Measurements from ENCODE around the gene CTU2. TPM values are rescaled to one million over a fixed set of nuclear protein-coding genes. Genes with fewer than 3 reads are reported as not detected.
A peak's percentile ranks its signal among the peaks of the same experiment; 100 is the strongest.

CTU2 gene
- 27.4 and 32.1 TPM in 2 replicates for total RNA-seq
- long read RNA-seq, partial matches to known transcripts, result 0 of 5 reads
- long read RNA-seq, other reads (novel, unspliced or antisense), result 1 of 5 reads

GRCh38 chr16:88706229-88706964 is at the start of gene CTU2, which contains the start of gene RNF166:
TSS of gene CTU2 (plus strand) at chr16:88706503. CDS start at chr16:88706531, 28 bp downstream.
TSS of gene RNF166 (minus strand) at chr16:88706408. CDS start at chr16:88706325, 83 bp downstream.
- Mint-ChIP-seq H3K9me3 (no peaks in the 10 kb centered on the region), H3K27me3 (ENCODE audit: low read depth) (no peaks in the 10 kb centered on the region), H3K27ac (ENCODE audit: unreplicated experiment) (peak within 1 kb of the TSS; percentile 57), H3K4me1 (peaks cover 18% of the 10 kb centered on the region), H3K36me3 (ENCODE audit: low read depth) (no peaks in the 10 kb centered on the region), H3K4me3 (peak within 1 kb of the TSS; percentile 92)
- no peak for TF ChIP-seq CTCF (conservative IDR thresholded peaks at IDR 0.05)
- peak; percentile 82 for DNase-seq (ENCODE audit: low read depth, low spot score)

GRCh38 chr16:88657371-88657770 is 48.9 kb upstream of the CTU2 start:
- Mint-ChIP-seq H3K4me3 (no peak overlapping the region), H3K9me3 (no peaks in the 10 kb centered on the region), H3K27ac (ENCODE audit: unreplicated experiment) (no peak overlapping the region), H3K4me1 (peaks cover 12% of the 10 kb centered on the region), H3K27me3 (ENCODE audit: low read depth) (no peaks in the 10 kb centered on the region), H3K36me3 (ENCODE audit: low read depth) (no peaks in the 10 kb centered on the region)
- TF ChIP-seq CTCF (conservative IDR thresholded peaks at IDR 0.05), result no peak
- DNase-seq (ENCODE audit: low read depth, low spot score), result no peak

- TF ChIP-seq CTCF (conservative IDR thresholded peaks at IDR 0.05), result no peak
- Mint-ChIP-seq H3K36me3 (ENCODE audit: low read depth) (no peaks in the 10 kb centered on the region), H3K4me3 (peak overlapping the region; percentile 31), H3K27me3 (ENCODE audit: low read depth) (no peaks in the 10 kb centered on the region), H3K9me3 (no peaks in the 10 kb centered on the region), H3K4me1 (peaks cover 12% of the 10 kb centered on the region), H3K27ac (ENCODE audit: unreplicated experiment) (peak overlapping the region; percentile 62)
- DNase-seq (ENCODE audit: low read depth, low spot score), result no peak
Observed at GRCh38 chr16:88658714-88659113, 47.6 kb upstream of the CTU2 start.

- peak overlapping the region; percentile 31 for H3K4me3 Mint-ChIP-seq
- TF ChIP-seq CTCF (conservative IDR thresholded peaks at IDR 0.05), result no peak
- no peaks in the 10 kb centered on the region for H3K27me3 Mint-ChIP-seq (ENCODE audit: low read depth)
- no peaks in the 10 kb centered on the region for H3K9me3 Mint-ChIP-seq
- no peak for DNase-seq (ENCODE audit: low read depth, low spot score)
- H3K27ac Mint-ChIP-seq (ENCODE audit: unreplicated experiment), result peak overlapping the region; percentile 62
- H3K36me3 Mint-ChIP-seq (ENCODE audit: low read depth), result no peaks in the 10 kb centered on the region
- peaks cover 15% of the 10 kb centered on the region for H3K4me1 Mint-ChIP-seq
Observed at GRCh38 chr16:88659160-88659559, 47.1 kb upstream of the CTU2 start.

GRCh38 chr16:88661468-88661867 is 44.8 kb upstream of the CTU2 start:
- no peak for DNase-seq (ENCODE audit: low read depth, low spot score)
- H3K4me1 Mint-ChIP-seq, result peaks cover 22% of the 10 kb centered on the region
- H3K9me3 Mint-ChIP-seq, result no peaks in the 10 kb centered on the region
- no peaks in the 10 kb centered on the region for H3K36me3 Mint-ChIP-seq (ENCODE audit: low read depth)
- no peaks in the 10 kb centered on the region for H3K27me3 Mint-ChIP-seq (ENCODE audit: low read depth)
- TF ChIP-seq CTCF (conservative IDR thresholded peaks at IDR 0.05), result no peak
- H3K4me3 Mint-ChIP-seq, result peak overlapping the region; percentile 92
- H3K27ac Mint-ChIP-seq (ENCODE audit: unreplicated experiment), result no peak overlapping the region
